ENCODE results near the gene PNKP.

GRCh38 chr19:49852631-49853126, 14.7 kb downstream of the PNKP start:
- TF ChIP-seq POLR2A (IDR thresholded peaks at IDR 0.05; ENCODE audit: low read depth, low read length) (no peak), TAF1 (IDR thresholded peaks at IDR 0.05; ENCODE audit: borderline replicate concordance, low read depth, low read length) (no peak), POLR2AphosphoS5 (IDR thresholded peaks at IDR 0.05; ENCODE audit: low read depth, low read length) (no peak)
